ENCODE results near the gene IFNA7.

The IFNA7 gene

DNA sequence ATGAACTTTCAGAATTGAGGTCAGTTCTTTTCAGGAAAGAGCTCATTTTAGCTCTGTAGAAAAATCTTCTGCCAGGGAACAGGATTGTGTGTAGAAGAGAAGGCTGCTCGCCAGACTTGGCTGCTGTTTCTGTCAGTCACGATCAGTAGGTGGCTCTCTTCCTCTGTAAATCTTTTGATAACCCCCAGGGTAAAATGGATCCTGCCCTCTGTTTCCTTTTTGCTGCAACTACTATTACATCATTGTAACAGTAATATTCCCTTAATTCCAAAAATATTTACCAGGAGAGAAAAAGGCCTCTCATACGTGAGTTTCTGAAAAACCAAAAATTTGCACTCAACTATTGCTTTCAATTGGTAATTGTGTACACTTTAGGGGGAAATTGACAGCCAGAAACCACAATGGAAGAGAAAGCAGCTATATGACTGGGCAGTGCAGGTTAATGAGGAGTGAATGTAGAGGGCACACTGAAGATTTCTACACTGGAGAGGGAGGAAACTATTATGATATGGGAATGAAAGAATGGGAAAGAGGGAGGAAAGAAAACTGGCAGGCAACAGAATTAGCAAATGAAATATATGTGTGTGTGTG is 47.9 kb downstream of the IFNA7 start:
- Mint-ChIP-seq H3K9me3 (peaks cover 13% of the 10 kb centered on the region), H3K4me1 (ENCODE audit: low read depth) (peaks cover 19% of the 10 kb centered on the region), H3K36me3 (ENCODE audit: low read depth) (no peaks in the 10 kb centered on the region), H3K4me3 (no peak overlapping the region), H3K27me3 (peaks cover 2% of the 10 kb centered on the region), H3K27ac (no peak overlapping the region)
- intact Hi-C loops (cut with micrococcal nuclease), result no loop called here

DNA sequence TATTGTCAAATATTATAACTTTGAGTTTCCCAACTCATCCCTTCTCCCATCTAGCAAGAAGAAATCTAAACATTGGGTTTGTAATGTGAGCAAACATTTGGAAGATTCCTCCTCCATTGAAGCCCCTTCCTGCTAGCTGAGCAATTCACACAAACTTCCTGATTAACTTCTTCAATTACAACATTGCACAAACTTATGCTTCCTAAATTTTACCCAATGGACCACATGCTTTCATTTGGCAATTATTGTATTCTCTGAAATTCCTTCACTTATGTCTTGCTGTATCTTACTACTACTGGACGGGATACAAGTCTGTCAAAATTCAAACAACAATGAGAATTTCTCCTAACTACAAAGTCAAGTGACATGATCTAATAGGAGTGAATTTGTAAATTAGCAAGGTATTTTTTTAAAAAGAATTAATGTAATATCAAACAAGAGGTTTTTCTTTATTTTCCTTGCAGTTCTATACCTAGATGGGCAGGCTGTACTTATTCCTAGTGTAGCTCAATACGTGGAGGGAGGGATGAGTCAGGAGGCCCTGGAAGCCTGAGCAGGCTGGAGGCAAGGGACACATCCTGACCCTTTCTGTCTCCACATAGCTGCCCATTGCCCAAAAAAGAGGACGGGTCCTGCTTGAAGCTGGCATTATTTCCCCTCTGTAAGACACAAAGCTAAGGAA is 48.5 kb downstream of the IFNA7 start:
- intact Hi-C loops (cut with micrococcal nuclease), result no loop called here
- Mint-ChIP-seq H3K4me3 (no peak overlapping the region), H3K4me1 (ENCODE audit: low read depth) (peaks cover 19% of the 10 kb centered on the region), H3K27me3 (peaks cover 2% of the 10 kb centered on the region), H3K27ac (no peak overlapping the region), H3K9me3 (peaks cover 19% of the 10 kb centered on the region), H3K36me3 (ENCODE audit: low read depth) (no peaks in the 10 kb centered on the region)
